HEK293 (cell line): ENCODE data around the gene TRPV2.

ENCODE experiments used
- CTCF ChIP-seq: fragments of 450-650 bp; formaldehyde crosslinking; IDR thresholded peaks from 2 replicates; pipeline ENCODE4 v1.5.1; 2016; ENCODE audit warnings: missing biosample characterization, missing genetic modification characterization
- REPIN1 ChIP-seq: fragments of 450-650 bp; formaldehyde crosslinking; IDR thresholded peaks from 2 replicates; pipeline ENCODE4 v1.5.1; 2017; ENCODE audit warnings: missing biosample characterization, missing genetic modification characterization, low read depth
- REST ChIP-seq: fragments of 450-650 bp; formaldehyde crosslinking; IDR thresholded peaks from 2 replicates; pipeline ENCODE4 v1.5.1; 2016; ENCODE audit warnings: missing biosample characterization, missing genetic modification characterization
- ZBTB49 ChIP-seq: fragments of 450-650 bp; formaldehyde crosslinking; IDR thresholded peaks from 2 replicates; pipeline ENCODE4 v1.5.1; 2016; ENCODE audit warnings: missing biosample characterization, missing genetic modification characterization, low read depth
- ZNF24 ChIP-seq: fragments of 450-650 bp; formaldehyde crosslinking; IDR thresholded peaks from 2 replicates; pipeline ENCODE4 v1.5.1; 2016; ENCODE audit warnings: missing biosample characterization, missing genetic modification characterization
- ZNF394 ChIP-seq: fragments of 450-650 bp; formaldehyde crosslinking; IDR thresholded peaks from 2 replicates; pipeline ENCODE4 v1.5.1; 2016; ENCODE audit warnings: missing biosample characterization, missing genetic modification characterization, mild to moderate bottlenecking, moderate library complexity, borderline replicate concordance
- ZNF449 ChIP-seq: fragments of 450-650 bp; formaldehyde crosslinking; IDR thresholded peaks from 2 replicates; pipeline ENCODE4 v1.5.1; 2017; ENCODE audit warnings: missing biosample characterization, mild to moderate bottlenecking, missing genetic modification characterization, moderate library complexity
- ZNF555 ChIP-seq: fragments of 450-650 bp; formaldehyde crosslinking; conservative IDR thresholded peaks from 2 replicates; pipeline ENCODE4 v1.5.1; 2017; ENCODE audit warnings: missing biosample characterization, mild to moderate bottlenecking, missing genetic modification characterization, inconsistent platforms
- ZNF561 ChIP-seq: fragments of 450-650 bp; IDR thresholded peaks from 2 replicates; pipeline ENCODE4 v1.5.1; 2018; ENCODE audit warnings: missing biosample characterization, missing genetic modification characterization, borderline replicate concordance
- ZNF629 ChIP-seq: fragments of 450-650 bp; formaldehyde crosslinking; IDR thresholded peaks from 2 replicates; pipeline ENCODE4 v1.5.1; 2017; ENCODE audit warnings: missing biosample characterization, missing genetic modification characterization
- ZSCAN16 ChIP-seq: fragments of 450-650 bp; formaldehyde crosslinking; IDR thresholded peaks from 2 replicates; pipeline ENCODE4 v1.5.1; 2016; ENCODE audit warnings: missing biosample characterization, missing genetic modification characterization
- ZSCAN5A ChIP-seq: fragments of 450-650 bp; formaldehyde crosslinking; IDR thresholded peaks from 2 replicates; pipeline ENCODE4 v1.5.1; 2016; ENCODE audit warnings: missing biosample characterization, missing genetic modification characterization

- no peak for TF ChIP-seq ZNF24 (tag by site-specific recombination)
- TF ChIP-seq ZNF629: no peak
- TF ChIP-seq ZNF561 (tag by site-specific recombination): no peak
- TF ChIP-seq CTCF: no peak
- TF ChIP-seq ZSCAN5A (tag by site-specific recombination): no peak
- no peak for TF ChIP-seq ZNF555 (tag by site-specific recombination)
- TF ChIP-seq ZBTB49 (tag by site-specific recombination): no peak
- TF ChIP-seq ZSCAN16 (tag by site-specific recombination): no peak
- no peak for TF ChIP-seq ZNF394
- TF ChIP-seq REST (tag by site-specific recombination): no peak
- no peak for TF ChIP-seq REPIN1 (tag by site-specific recombination)
- TF ChIP-seq ZNF449 (tag by site-specific recombination): no peak; the same call in 1 of the 2 replicates
Observed at GRCh38 chr17:16449121-16449570, 33.8 kb downstream of the TRPV2 start.
